Mesenchymal stem cell (in vitro differentiated cells and primary cell): ENCODE measurements around the gene SFTPA2.
"Not testable (repeated sequence)": the region's sequence is repeated elsewhere in the genome, so short reads cannot be mapped to it uniquely, and the experiment has no call there.

ENCODE experiments used
- DNase-seq: peaks from one replicate; pipeline ENCODE4 v3.0.0-alpha.2; 2013
- H2AFZ ChIP-seq: one replicate; pipeline ENCODE4 v1.6.1; 2013; ENCODE audit warnings: low read depth, mild to moderate bottlenecking, control low read depth, inconsistent platforms, low read length, moderate library complexity
- H2AK5ac ChIP-seq: 2 replicates; pipeline ENCODE4 v1.6.1; 2013; ENCODE audit warnings: low read length, moderate library complexity, mild to moderate bottlenecking, inconsistent platforms; ENCODE audit not compliant: severe bottlenecking
- H2BK120ac ChIP-seq: one replicate; pipeline ENCODE4 v1.6.1; 2013; ENCODE audit warnings: low read depth, mild to moderate bottlenecking, inconsistent platforms, low read length, moderate library complexity
- H2BK12ac ChIP-seq, 2 experiments: one replicate each; pipeline ENCODE4 v1.6.1; 2013; ENCODE audit warnings: inconsistent platforms in 2 of 2, low read length in 2 of 2, mild to moderate bottlenecking in 2 of 2, moderate library complexity in 2 of 2, control low read depth in 1 of 2
- H2BK15ac ChIP-seq: one replicate; pipeline ENCODE4 v1.6.1; 2013; ENCODE audit warnings: mild to moderate bottlenecking, low read depth, inconsistent platforms; ENCODE audit not compliant: poor library complexity, severe bottlenecking
- H2BK5ac ChIP-seq: 2 replicates; pipeline ENCODE4 v1.6.1; 2013; ENCODE audit warnings: low read depth, mild to moderate bottlenecking, low read length, control low read depth, inconsistent platforms; ENCODE audit not compliant: poor library complexity, severe bottlenecking
- H3K14ac ChIP-seq, 2 experiments: one replicate each; pipeline ENCODE4 v1.6.1; 2013; ENCODE audit warnings: inconsistent platforms in 2 of 2, low read length in 2 of 2, control low read depth in 1 of 2, mild to moderate bottlenecking in 1 of 2, moderate library complexity in 1 of 2
- H3K18ac ChIP-seq, 2 experiments: one replicate each; pipeline ENCODE4 v1.6.1; 2013; ENCODE audit warnings: inconsistent platforms in 2 of 2, low read length in 2 of 2, control low read depth in 1 of 2, low read depth in 1 of 2, mild to moderate bottlenecking in 1 of 2
- H3K23ac ChIP-seq, 2 experiments: one replicate each; pipeline ENCODE4 v1.6.1; 2013; ENCODE audit warnings: inconsistent platforms in 2 of 2, low read length in 2 of 2, mild to moderate bottlenecking in 2 of 2, moderate library complexity in 2 of 2, control low read depth in 1 of 2
- H3K27ac ChIP-seq: 2 replicates; pipeline ENCODE4 v1.5.1; 2013; ENCODE audit warnings: mild to moderate bottlenecking, moderate library complexity, low read length, control low read depth, inconsistent platforms; ENCODE audit not compliant: poor library complexity, severe bottlenecking
- H3K27me3 ChIP-seq, 2 experiments: 2 replicates each; pipeline versions ENCODE4 v1.6.1 to v1.7.0; 2013; ENCODE audit warnings: low read length in 2 of 2, mild to moderate bottlenecking in 2 of 2, moderate library complexity in 2 of 2, control low read depth in 1 of 2, inconsistent platforms in 1 of 2; ENCODE audit not compliant: control insufficient read depth in 1 of 2, insufficient read depth in 1 of 2
- H3K36me3 ChIP-seq, 2 experiments: 2 replicates each; pipeline versions ENCODE4 v1.6.1 to v1.7.0; 2013; ENCODE audit warnings: low read length in 2 of 2, control low read depth in 1 of 2, inconsistent platforms in 1 of 2, low read depth in 1 of 2, mild to moderate bottlenecking in 1 of 2; ENCODE audit not compliant: insufficient read depth in 2 of 2, control insufficient read depth in 1 of 2
- H3K4ac ChIP-seq, 2 experiments: one replicate each; pipeline ENCODE4 v1.6.1; 2013; ENCODE audit warnings: inconsistent platforms in 2 of 2, low read length in 2 of 2, mild to moderate bottlenecking in 2 of 2, moderate library complexity in 2 of 2, control low read depth in 1 of 2, low read depth in 1 of 2
- H3K4me1 ChIP-seq: 2 replicates; pipeline ENCODE4 v1.6.1; 2013; ENCODE audit warnings: low read depth, low read length, control low read depth; ENCODE audit not compliant: control insufficient read depth, insufficient read depth
- H3K4me2 ChIP-seq: 2 replicates; pipeline ENCODE4 v1.6.1; 2013; ENCODE audit warnings: low read length, mild to moderate bottlenecking, inconsistent platforms; ENCODE audit not compliant: poor library complexity, severe bottlenecking
- H3K4me3 ChIP-seq, 2 experiments: 2 replicates each; pipeline versions ENCODE4 v1.5.1 to v1.7.0; 2013; ENCODE audit warnings: low read length in 2 of 2, mild to moderate bottlenecking in 2 of 2, control low read depth in 1 of 2, low read depth in 1 of 2; ENCODE audit not compliant: insufficient read depth in 1 of 2
- H3K79me1 ChIP-seq: replicated peaks from 2 replicates; pipeline ENCODE4 v1.6.1; 2013; ENCODE audit warnings: mild to moderate bottlenecking, control low read depth, low read length, inconsistent platforms; ENCODE audit not compliant: poor library complexity, severe bottlenecking
- H3K9ac ChIP-seq: 2 replicates; pipeline ENCODE4 v1.7.0; 2013; ENCODE audit warnings: mild to moderate bottlenecking, low read length, moderate library complexity
- H3K9me3 ChIP-seq: 2 replicates; pipeline ENCODE4 v1.7.0; 2013; ENCODE audit warnings: mild to moderate bottlenecking, low read length; ENCODE audit not compliant: control insufficient read depth
- H4K8ac ChIP-seq: one replicate; pipeline ENCODE4 v1.6.1; 2013; ENCODE audit warnings: inconsistent platforms, mild to moderate bottlenecking, low read length, moderate library complexity
- H4K91ac ChIP-seq: one replicate; pipeline ENCODE4 v1.6.1; 2013; ENCODE audit warnings: mild to moderate bottlenecking, low read length, inconsistent platforms
- WGBS: methylation state at CpG from one replicate; pipeline ENCODE4 v1.1.7; 2013; ENCODE audit warnings: mixed read lengths; 5-methylcytosine and 5-hydroxymethylcytosine counted together

Gene SFTPA2

DNA sequence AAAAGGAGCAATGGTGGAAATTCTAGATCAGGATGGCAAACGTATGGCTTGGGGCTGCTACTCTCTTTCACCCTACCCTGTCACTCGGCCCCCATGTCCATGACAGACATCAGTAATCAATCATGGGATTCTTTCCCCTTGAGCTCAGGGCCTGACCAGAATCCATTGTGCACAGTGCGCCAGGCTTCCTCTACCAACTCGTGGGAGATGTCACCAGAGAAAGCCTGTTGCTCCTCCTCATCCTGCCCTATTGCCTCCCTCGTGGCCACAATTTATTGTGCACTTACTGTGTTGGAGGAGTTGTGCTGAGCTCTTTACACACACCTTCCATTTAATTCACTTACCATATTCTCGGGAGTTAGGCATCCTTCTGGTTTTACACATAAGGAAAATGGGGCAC is 21.9 kb downstream of the SFTPA2 start:
- H4K8ac ChIP-seq, H3K23ac ChIP-seq, DNase-seq, H3K4me3 ChIP-seq, H3K4ac ChIP-seq, H3K27ac ChIP-seq, H3K4me2 ChIP-seq, H3K27me3 ChIP-seq, H3K18ac ChIP-seq, H2AFZ ChIP-seq, H3K9ac ChIP-seq, H2BK5ac ChIP-seq, H3K36me3 ChIP-seq, H4K91ac ChIP-seq, H2BK120ac ChIP-seq, H3K14ac ChIP-seq, H2AK5ac ChIP-seq, H3K79me1 ChIP-seq, H2BK15ac ChIP-seq, H3K9me3 ChIP-seq, H3K4me1 ChIP-seq, H2BK12ac ChIP-seq: not testable (repeated sequence)
- 83% methylated on average over 4 of the region's 6 CpGs for WGBS

DNA sequence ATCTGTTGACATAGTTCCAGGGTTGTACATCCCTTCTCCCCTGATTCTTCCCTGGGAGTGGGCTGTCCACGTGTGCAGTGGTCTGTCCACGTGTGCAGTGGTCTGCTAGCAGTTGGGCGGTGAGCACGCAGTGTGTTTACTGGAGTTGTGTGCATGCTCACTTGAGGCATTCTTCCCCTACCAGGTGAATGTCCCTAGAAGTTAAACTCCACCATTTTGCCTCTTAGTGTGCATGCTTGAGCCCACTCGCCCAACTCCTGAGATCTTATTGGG is 26.4 kb downstream of the SFTPA2 start:
- H2BK12ac ChIP-seq, H3K4me1 ChIP-seq, H2AFZ ChIP-seq, H3K79me1 ChIP-seq, H3K27me3 ChIP-seq, H2BK120ac ChIP-seq, H4K91ac ChIP-seq, H4K8ac ChIP-seq, H3K9me3 ChIP-seq, H3K23ac ChIP-seq, H3K4ac ChIP-seq, H3K27ac ChIP-seq, H2AK5ac ChIP-seq, H2BK15ac ChIP-seq, H3K4me2 ChIP-seq, H2BK5ac ChIP-seq, H3K18ac ChIP-seq, H3K14ac ChIP-seq, H3K36me3 ChIP-seq, DNase-seq, H3K9ac ChIP-seq, H3K4me3 ChIP-seq: not testable (repeated sequence)
- WGBS: no CpG with 5 or more reads among the region's 5 CpGs

DNA sequence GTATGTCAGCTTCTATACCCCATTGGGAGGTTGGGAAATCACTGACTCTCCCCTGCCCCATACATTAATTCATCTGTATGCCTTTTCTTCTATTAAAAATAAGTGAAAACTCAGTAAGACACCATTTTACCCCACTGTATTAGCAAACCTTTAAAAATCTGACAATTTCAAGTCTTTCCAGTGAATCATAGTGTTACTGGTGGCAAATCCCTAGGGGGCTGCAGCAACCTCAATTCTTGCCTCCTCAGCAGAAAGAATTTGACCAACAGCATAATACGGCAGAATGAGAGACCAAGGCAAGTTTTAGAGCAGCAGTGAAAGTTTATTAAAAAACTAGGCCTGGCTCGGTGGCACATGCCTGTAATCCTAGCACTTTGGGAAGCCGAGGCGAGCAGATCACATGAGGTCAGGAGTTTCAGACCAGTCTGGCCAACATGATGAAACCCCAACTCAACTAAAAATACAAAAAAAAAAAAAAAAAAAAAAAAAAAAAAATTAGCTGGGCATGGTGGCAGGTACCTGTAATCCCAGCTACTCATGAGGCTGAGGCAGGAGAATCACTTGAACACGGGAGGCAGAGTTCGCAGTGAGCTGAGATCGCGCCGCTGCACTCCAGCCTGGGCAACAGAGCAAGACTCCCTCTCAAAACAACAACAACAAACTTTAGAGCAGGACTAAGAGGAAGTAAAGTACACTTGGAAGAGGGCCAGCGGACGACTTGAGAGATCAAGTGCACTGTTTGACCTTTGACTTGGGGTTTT is 26.9 kb downstream of the SFTPA2 start:
- not testable (repeated sequence) for H3K4me3 ChIP-seq, DNase-seq, H3K27ac ChIP-seq, H2AFZ ChIP-seq, H2BK12ac ChIP-seq, H3K4ac ChIP-seq, H3K9me3 ChIP-seq, H2BK120ac ChIP-seq, H4K91ac ChIP-seq, H3K79me1 ChIP-seq, H3K23ac ChIP-seq, H3K4me1 ChIP-seq, H4K8ac ChIP-seq, H3K36me3 ChIP-seq, H2BK5ac ChIP-seq, H3K27me3 ChIP-seq, H3K14ac ChIP-seq, H2BK15ac ChIP-seq, H3K18ac ChIP-seq, H2AK5ac ChIP-seq, H3K4me2 ChIP-seq
- peak overlapping the region; percentile 29 for H3K9ac ChIP-seq
- 65% methylated on average over 2 of the region's 11 CpGs for WGBS

DNA sequence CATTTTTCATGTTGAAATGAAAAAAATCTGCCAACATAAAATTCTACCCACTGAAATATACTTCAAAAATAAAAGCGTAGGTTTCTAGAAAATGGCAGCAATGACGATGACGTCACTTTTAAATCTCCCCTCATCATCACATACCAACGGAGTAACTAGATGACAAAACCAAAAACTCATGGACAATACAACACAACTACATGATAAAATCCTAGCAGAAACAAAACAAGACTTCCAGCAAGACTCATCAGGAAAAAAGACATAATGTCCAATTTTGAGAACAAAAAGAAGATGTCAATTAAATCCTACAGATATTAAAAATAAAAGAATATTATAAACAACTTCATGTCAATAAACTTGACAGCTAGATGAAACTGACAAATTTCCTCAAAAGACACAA is 31.9 kb downstream of the SFTPA2 start:
- WGBS: no CpG with 5 or more reads among the region's 4 CpGs
- not testable (repeated sequence) for H3K9me3 ChIP-seq, H2BK15ac ChIP-seq, H2AK5ac ChIP-seq, H3K4me2 ChIP-seq, H2BK120ac ChIP-seq, H3K79me1 ChIP-seq, H3K4me1 ChIP-seq, H3K18ac ChIP-seq, H3K36me3 ChIP-seq, H4K8ac ChIP-seq, H4K91ac ChIP-seq, H2AFZ ChIP-seq, H3K9ac ChIP-seq, H2BK12ac ChIP-seq, H2BK5ac ChIP-seq, H3K4ac ChIP-seq, DNase-seq, H3K23ac ChIP-seq, H3K27me3 ChIP-seq, H3K4me3 ChIP-seq, H3K14ac ChIP-seq, H3K27ac ChIP-seq
